Measurements from ENCODE around the gene NUB1.

NUB1 gene

DNA sequence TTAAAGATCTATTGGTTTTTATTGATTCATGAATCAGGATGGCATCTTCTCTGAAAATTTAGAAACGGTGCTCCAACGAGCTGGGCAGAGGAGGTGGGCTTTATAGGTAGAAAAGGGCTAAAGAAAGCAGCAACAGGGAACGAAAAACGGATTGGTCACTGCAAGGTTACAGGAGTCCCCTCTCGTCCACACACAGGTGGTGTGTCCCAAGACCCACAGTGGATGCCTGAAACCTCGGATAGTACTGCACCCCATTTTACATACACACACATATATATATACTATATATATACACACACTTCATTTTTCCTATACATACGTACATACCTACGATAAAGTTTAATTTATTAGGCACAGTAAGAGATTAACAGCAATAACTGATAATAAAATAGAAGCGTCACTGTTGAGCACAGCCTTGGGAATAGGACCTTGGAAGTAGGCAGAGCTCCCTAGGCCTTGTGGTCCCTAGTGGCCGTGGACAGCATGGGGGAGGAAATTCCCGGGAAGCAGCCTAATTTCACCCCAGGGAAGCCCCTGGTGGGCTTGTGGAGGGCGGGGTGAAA, 737 bp upstream of the NUB1 start:
- no peak for DNase-seq
- in situ Hi-C loops (cut with MboI; ENCODE audit: low pct_unique_long_range_greater_than_20kb, low sequenced_read_pairs) = no loop called here

DNA sequence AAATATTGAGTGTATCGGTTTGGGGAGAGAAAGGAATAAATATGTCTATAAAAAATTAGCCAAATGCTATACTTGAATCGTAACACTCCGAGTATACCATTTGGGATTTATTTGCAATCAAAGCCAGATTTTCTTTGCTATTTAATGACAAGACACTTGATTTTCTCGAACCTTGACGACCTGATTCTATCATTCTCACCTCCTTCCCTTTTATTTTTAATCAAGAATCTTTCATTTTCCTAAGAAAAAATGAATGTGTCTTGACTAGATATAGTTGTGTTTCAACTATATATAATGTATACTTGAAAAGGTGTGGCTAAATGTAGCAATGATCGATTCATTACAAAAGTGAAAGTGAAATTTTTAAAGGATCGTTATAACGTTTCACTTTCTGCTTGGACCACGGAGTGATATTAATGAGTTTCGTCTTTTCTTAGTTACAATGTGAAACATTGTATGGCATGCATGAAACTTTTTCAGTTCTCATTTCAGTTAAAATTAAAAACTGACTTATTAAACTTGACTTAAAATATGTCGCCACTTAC, 562 bp downstream of the NUB1 start:
- in situ Hi-C loops (cut with MboI; ENCODE audit: low pct_unique_long_range_greater_than_20kb, low sequenced_read_pairs) = no loop called here
- no peak for DNase-seq

DNA sequence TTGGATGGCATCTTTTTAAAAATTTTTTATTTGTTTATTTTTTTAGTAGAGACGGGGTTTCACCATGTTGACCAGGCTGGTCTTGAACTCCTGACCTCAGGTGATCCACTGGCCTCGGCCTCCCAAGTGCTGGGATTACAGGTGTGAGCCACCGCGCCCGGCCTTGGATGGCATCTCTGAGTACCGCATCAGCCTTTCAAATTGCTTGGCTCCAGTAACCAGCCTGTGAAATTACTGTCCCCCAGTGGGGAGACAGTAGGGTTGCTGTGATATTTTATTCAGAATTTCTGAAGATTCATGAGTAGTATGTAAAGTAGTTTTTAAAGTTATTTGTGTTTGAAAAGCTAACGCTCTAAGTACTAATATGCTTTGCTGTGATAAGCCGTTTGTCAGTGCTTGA, 1.2 kb downstream of the NUB1 start:
- in situ Hi-C loops (cut with MboI; ENCODE audit: low pct_unique_long_range_greater_than_20kb, low sequenced_read_pairs) = no loop called here
- no peak for DNase-seq

DNA sequence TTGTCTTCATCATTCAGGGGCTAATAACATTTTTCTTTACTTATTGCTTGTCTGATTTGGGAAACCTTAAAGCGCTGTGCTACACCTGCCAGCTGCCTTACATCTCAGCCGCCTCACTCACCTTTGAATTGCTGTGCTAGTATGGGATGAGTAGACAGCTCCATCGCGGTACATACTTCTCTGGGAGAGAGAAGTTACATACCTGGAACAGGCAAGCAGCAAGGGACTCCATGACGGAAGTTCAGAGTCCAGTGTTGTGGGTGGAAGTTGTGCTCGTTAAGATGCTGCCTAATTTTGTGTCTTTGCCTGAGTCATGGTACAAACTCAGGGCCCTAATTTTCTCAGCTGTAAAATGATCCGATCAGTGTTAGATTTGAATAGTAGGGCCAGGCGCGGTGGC, 1.9 kb downstream of the NUB1 start:
- in situ Hi-C loops (cut with MboI; ENCODE audit: low pct_unique_long_range_greater_than_20kb, low sequenced_read_pairs) = no loop called here
- DNase-seq = no peak

DNA sequence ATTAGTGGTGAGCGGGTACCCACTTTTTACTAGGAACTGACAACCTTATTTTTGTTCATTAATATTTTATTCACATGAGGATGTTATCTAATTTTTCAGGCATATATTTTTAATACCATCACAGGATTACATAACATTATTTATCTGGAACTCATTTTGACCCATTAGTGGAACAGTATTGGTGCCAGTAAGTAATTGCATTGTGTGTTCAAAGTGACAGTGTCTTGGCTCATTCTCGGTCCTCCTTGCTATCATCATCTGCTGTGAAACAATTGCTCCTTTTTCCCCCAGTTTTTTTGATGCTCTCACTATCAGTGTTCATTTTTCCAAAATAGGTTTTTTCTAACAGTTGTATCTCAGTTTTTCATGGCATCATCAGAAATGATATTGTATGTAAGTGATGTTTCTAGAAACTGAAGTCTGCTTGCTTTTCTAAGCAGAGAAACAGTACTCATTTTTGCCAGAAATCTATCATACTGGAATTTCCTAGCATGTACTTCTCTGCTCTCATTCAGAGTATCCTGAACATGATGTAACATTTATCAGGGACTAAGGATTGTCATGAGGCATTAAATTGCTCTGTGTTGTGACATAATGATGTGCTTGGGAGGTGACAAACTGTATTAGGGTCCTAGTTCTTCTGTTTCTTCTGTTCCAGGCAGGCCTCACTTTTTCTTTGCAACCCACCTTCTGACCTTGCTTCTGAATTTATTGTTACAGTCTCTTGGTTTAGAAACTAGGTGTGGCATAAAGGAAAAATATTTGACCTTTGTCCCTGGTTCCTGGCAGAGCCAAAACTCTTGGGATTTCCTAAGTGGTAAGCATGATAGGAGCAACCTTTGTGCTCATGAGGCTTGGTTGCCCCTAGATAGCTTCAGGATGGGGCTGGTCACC, 4.2 kb downstream of the NUB1 start:
- no peak for DNase-seq
- in situ Hi-C loops (cut with MboI; ENCODE audit: low pct_unique_long_range_greater_than_20kb, low sequenced_read_pairs) = no loop called here

DNA sequence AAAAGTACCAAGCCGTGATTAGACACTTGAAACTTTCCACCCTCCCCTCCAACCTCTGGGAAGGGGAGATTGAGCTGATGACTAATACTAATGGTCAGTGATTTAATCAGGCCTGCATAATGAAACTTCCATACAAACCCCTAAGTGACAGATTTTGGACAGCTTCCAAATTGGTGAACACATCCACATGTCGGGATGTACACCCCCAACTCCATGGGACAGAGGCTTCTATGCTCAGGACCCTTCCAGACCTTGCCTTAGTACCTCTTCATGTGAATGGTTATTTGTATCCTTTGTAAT, 4.8 kb downstream of the NUB1 start:
- in situ Hi-C loops (cut with MboI; ENCODE audit: low pct_unique_long_range_greater_than_20kb, low sequenced_read_pairs) = no loop called here
- DNase-seq = no peak

DNA sequence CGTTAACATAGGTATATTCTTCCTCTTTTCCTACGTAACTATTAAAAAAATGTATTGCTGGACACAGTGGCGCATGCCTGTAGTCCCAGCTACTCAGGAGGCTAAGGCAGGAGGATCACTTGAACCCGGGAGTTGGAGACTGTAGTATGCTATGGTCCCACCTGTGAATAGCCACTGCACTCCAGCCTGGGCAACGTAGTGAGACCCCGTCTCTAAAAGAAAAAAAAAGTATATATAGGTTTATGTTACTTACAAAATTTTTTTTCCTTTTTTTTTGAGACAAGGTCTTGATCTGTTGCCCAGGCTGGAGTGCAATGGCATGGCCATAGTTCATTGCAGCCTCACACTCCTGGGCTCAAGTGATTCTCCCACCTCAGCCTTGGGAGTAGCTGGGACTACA, 5.6 kb downstream of the NUB1 start:
- in situ Hi-C loops (cut with MboI; ENCODE audit: low pct_unique_long_range_greater_than_20kb, low sequenced_read_pairs) = no loop called here
- DNase-seq = no peak

DNA sequence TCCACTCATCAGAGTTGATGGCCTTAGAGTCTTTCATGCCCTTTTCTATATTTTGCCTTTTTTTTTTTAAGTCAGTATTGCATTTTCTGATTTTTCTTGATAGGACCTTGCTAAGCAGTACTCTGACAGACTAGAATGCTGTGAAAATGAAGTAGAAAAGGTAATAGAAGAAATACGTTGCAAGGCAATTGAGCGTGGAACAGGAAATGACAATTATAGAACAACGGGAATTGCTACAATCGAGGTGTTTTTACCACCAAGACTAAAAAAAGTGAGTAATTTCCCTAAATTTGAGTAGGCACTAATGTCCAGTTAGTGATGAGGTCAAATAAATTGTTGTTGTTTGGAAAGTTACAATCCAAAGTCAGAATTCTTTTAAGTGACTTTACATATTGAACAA, 7.4 kb downstream of the NUB1 start:
- peak; percentile 22 for DNase-seq
- in situ Hi-C loops (cut with MboI; ENCODE audit: low pct_unique_long_range_greater_than_20kb, low sequenced_read_pairs) = no loop called here

DNA sequence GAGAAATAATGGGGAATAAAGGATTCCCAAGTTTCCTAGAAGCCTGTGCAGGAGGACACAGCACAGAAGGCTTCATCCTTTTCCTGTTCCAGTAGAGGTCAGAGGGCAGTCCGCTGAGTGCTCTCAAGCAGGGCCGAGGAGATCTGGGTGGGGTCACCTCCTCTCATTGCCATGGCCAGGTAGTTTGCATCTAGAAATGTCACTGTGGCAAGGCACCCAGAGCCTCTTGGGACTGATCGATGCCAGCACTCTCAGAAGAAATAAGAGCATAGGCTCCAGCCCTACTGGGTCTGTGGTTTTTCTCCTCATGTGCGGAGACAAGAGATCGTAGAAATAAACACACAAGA, 7.9 kb downstream of the NUB1 start:
- in situ Hi-C loops (cut with MboI; ENCODE audit: low pct_unique_long_range_greater_than_20kb, low sequenced_read_pairs) = no loop called here

DNA sequence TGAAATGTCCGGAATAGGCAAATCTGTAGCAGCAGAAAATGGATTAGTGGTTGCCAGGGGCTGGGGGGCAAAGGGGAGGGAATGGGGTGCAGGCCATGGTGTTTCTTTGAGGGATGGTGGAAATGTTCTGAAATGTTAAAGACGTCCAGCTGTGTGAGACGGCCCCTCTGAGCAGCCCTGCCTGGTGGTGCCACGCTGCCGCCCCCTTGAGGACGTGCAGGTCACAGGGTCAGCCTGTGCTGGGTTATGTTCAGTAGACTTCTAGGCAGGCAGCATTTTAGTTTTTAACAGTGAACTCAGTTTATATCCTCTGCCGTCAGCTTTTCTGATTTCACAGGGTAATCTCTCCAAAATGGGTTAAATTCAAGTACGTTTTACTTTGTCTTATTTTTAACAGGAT, 9.4 kb downstream of the NUB1 start:
- peak; percentile 45 for DNase-seq
- in situ Hi-C loops (cut with MboI; ENCODE audit: low pct_unique_long_range_greater_than_20kb, low sequenced_read_pairs) = no loop called here

More for the DNA sequence above, 7.9 kb downstream of the NUB1 start:
- DNase-seq = peak; percentile 12

DNA sequence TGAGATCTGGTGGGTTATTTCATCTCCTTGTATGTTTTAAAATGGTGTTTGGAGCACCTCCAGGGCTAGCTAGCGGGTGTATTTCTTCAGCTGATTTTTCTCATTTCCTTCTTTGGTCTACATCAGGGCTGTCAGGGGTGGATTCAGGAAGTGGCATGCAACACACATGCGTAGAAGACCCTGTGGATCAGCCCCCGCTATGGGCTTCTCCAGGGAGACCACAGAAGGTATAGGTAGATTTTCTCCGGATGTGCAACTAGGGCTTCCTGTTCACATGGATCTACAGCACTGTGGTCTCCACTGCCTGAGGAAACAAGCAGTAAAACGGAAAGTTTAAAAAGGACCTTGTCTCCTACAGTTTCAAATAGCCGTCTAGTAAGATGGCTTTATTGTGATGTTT, 10.4 kb downstream of the NUB1 start:
- in situ Hi-C loops (cut with MboI; ENCODE audit: low pct_unique_long_range_greater_than_20kb, low sequenced_read_pairs) = no loop called here
- peak; percentile 93 for DNase-seq

DNA sequence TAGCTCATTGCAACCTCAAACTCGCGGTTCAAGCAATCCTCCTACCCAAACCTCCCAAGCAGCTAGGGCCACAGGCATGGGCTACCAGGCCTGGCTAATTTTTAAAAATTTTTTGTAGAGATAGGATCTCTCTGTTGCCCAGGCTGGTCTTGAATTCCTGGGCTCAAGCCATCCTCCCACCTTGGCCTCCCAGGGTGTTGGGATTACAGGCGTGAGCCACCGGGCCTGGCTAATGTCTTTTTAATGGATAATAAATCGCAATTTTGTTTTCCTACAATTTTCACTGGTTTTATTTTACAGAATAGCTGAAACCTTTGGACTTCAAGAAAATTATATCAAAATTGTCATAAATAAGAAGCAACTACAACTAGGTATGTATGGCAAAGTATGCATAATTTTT, 10.9 kb downstream of the NUB1 start:
- in situ Hi-C loops (cut with MboI; ENCODE audit: low pct_unique_long_range_greater_than_20kb, low sequenced_read_pairs) = no loop called here
- DNase-seq = no peak

DNA sequence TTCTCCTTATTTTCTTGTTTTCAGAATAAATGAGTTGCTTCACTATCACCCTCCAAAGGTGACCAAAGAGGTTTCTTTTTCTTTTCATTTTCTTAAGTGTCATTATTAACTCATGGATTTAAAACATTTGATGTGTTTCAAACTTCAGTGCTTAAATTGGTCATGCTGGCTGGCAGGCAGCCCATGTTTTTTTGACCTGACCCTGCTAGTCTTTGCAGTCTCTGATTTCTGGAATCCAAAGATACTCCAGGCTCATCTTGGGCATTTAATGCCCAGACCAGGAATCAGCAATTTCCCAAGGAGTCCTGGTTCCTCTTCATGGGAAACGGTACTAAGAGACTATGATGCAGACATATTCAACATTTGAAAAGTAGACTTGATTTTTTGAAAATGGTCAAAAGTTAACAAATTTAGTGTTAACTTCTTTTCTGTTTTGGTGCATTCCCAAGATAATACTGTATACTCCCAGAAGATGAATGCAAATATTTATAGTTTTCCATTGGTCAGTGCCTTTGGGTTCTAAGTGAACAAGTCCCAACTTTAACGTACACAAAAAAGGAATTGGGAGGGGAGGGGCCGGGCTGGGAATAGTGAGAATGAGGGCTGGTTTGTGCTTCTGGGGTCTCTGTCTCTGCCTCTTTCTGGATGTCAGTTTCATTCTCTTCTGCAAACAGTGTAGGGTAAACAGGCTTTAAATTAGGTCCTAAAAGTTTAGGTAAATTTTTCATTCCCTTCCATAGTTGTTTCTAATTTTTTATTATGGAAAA, 19.8 kb downstream of the NUB1 start:
- no peak for DNase-seq
- in situ Hi-C loops (cut with MboI; ENCODE audit: low pct_unique_long_range_greater_than_20kb, low sequenced_read_pairs) = no loop called here

DNA sequence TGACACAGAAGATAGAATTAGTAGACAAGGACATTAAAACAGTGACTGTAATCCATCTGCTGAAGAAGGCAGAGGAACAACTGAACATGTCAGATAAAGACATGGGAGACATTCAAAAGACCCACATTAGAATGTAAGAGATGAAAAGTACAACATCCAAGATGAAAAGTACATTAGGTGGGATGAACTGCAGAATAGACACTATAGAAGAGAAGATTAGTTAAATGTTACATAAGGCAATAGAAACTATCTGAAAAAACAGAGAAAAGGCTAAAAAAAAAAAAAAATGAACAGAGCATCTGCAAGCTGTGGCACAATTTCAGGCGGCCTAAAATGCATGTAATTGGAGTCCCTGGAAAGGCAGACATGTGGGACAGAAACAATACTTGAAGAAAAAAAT, 21.6 kb downstream of the NUB1 start:
- in situ Hi-C loops (cut with MboI; ENCODE audit: low pct_unique_long_range_greater_than_20kb, low sequenced_read_pairs) = no loop called here
- DNase-seq = no peak

DNA sequence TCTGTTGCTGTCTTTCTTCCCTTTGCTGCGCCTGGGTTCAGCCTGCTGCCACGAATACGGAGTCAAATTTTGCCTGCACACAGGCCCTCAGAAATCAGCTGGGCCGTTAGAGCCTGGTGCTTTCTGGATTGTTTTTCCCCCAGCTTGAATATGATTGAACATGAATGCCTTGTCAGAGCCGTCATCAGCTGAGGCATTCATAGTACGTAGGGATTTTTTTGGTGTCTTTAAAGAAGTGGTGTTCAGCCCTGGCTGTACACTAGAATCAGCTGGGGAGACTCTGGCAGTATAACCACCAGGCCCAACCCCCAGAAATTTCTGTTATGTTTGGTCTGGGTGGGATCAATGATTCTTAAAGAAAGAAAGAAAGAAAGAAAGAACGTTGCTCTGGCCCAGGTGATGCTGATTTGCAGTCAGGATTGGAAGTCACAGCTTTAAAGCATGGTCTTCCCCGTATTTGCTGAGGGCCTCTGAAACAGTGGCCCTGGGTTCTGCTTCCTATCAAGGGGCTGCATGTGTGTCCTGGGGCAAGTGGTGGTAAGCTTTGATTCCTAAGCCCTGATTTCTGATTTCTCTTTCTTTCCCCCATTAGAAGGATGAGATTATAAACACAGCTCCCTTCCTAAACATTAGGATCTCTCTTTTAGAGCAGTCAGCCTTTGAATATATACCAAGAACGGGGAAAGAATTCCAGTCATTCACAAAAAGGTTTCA, 24.7 kb downstream of the NUB1 start:
- in situ Hi-C loops (cut with MboI; ENCODE audit: low pct_unique_long_range_greater_than_20kb, low sequenced_read_pairs) = no loop called here
- DNase-seq = no peak

DNA sequence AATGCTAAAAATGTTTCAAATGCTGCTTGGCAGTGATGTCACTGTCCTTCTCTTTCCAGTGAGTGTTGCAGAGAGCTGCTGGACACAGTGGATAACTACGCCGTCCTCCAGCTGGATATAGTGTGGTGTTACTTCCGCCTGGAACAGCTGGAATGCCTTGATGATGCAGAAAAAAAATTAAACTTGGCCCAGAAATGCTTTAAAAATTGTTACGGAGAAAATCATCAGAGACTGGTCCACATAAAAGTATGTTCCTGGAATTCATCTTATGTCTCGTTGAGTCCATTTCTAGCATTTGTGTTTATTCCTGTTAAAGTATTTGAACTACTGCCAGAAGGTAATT, 25.2 kb downstream of the NUB1 start:
- DNase-seq = no peak
- in situ Hi-C loops (cut with MboI; ENCODE audit: low pct_unique_long_range_greater_than_20kb, low sequenced_read_pairs) = no loop called here

DNA sequence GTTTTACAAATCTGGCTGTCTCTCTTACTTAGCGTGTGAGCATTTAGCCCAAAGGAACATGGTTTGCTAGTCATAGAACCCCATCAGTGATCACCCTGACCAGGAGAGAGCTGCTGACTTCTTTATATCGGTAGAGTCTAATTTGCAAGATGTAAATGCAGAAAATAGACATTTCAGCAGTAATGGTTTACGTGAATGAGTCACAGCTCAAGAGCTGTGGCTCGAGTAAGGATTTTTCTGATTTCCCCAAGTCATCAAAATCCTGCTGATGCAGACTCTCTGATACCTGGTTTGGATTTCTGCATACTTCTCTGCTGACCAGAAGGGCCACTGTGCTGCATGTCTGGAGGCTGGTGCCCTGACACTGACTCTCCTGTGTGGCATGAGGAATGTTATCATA, 25.7 kb downstream of the NUB1 start:
- no peak for DNase-seq
- in situ Hi-C loops (cut with MboI; ENCODE audit: low pct_unique_long_range_greater_than_20kb, low sequenced_read_pairs) = no loop called here

DNA sequence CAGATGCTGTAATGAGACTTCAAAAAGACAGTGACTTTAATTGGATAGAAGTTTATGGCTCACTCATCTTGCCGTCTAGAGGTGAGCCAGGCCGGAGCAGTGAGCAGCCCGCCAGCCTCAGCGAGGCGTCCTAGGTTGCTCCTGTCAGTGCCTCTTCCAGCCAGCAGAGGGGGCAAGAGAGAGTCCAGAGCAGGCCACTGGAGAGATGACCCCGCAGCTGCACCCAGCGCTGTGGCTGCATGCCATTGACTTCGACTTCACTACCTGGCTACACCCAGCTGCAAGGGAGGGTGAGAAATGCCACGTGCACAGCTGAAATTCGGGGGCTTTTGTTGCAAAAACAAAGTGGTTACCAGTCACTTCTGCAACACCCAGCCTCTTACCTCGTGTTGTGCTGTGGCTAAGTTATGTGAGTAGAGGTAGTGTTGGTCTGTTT, 26.5 kb downstream of the NUB1 start:
- peak; percentile 86 for DNase-seq
- in situ Hi-C loops (cut with MboI; ENCODE audit: low pct_unique_long_range_greater_than_20kb, low sequenced_read_pairs) = no loop called here

DNA sequence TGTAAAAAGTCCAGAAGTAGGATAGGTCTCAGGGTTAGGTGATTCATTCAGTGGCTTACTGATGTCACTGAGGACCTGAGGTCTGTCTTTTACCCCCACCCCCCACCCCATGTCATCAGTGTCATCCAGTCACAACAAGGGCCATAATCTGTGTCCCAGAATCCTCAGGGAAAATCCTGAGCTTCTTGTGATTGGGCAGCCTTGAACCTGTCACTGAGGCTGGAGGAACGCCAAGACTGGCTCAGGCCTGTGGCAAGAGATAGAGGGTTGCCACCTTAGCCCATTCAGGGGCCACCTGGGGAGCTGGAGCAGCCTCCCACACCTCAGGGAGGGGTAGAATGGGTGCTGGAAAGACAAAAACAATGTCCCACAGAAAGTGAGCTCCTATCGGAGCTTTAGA, 29.7 kb downstream of the NUB1 start:
- in situ Hi-C loops (cut with MboI; ENCODE audit: low pct_unique_long_range_greater_than_20kb, low sequenced_read_pairs) = no loop called here
- no peak for DNase-seq

Data from KBM-7 (cell line).